ENCODE measurements around the gene SULT4A1. TPM values are rescaled to one million over a fixed set of nuclear protein-coding genes. Genes with fewer than 3 reads are reported as not detected.
"Not testable (repeated sequence)": the region's sequence is repeated elsewhere in the genome, so short reads cannot be mapped to it uniquely, and the experiment has no call there.

The SULT4A1 gene
- polyA plus RNA-seq, 1 experiment = 0.14 TPM

GRCh38 chr22:43905681-43906080 lies 43.4 kb upstream of the SULT4A1 start:
- Histone ChIP-seq H3K4me3 (ENCODE audit: low read depth, low read length) (no peak overlapping the region), H3K27me3 (ENCODE audit: control insufficient read depth, insufficient read depth, low read length) (peaks cover 11% of the 10 kb centered on the region), H3K9me3 (ENCODE audit: control insufficient read depth, insufficient read depth, low read length) (no peaks in the 10 kb centered on the region; the same call in 1 of the 2 replicates), H3K27ac (ENCODE audit: low read depth, low read length) (no peak overlapping the region)
- no peak for DNase-seq (ENCODE audit: low read depth, low spot score)
- POLR2A ChIA-PET = interaction anchor here (0.6 kb wide), 1 partner anchor 47 kb away, joined by 3 read pairs; no protein-coding TSS in a partner anchor
- CTCF ChIA-PET = interaction anchor here (0.6 to 1.4 kb wide), 2 partner anchors 41 to 157 kb away, joined by 4 to 5 read pairs; no protein-coding TSS in a partner anchor
- no peak for TF ChIP-seq CTCF (IDR thresholded peaks at IDR 0.05; ENCODE audit: low read depth, low read length)

GRCh38 chr22:43904412-43904811 lies 42.1 kb upstream of the SULT4A1 start:
- H3K27me3 ChIP-seq (ENCODE audit: control insufficient read depth, insufficient read depth, low read length); H3K27ac ChIP-seq (ENCODE audit: low read depth, low read length); POLR2A ChIA-PET; H3K9me3 ChIP-seq (ENCODE audit: control insufficient read depth, insufficient read depth, low read length); DNase-seq (ENCODE audit: low read depth, low spot score); H3K4me3 ChIP-seq (ENCODE audit: low read depth, low read length): not testable (repeated sequence)
- peak; percentile 38 for TF ChIP-seq CTCF (IDR thresholded peaks at IDR 0.05; ENCODE audit: low read depth, low read length)
- CTCF ChIA-PET = interaction anchor here (0.6 to 1.7 kb wide), 2 partner anchors 20 to 819 kb away, joined by 4 to 5 read pairs; no protein-coding TSS in a partner anchor

DNA sequence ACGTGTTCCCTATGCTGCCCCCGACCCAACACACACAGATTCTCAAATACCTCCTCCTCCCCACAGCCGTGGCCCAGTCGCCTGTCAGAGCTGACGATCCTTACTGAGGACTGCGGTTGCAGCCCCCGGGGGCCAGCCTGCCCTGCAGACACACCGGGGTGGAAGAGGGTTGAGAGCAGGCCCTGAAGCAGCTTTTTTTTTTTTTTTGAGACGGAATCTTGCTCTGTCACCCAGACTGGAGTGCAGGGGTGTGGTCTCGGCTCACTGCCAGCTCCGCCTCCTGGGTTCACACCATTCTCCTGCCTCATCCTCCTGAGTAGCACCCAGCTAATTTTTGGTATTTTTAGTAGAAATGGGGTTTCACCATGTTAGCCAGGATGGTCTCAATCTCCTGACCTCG lies 40.7 kb upstream of the SULT4A1 start:
- POLR2A ChIA-PET = interaction anchor here (0.6 kb wide), 1 partner anchor 15 kb away, joined by 7 read pairs; no protein-coding TSS in a partner anchor
- CTCF ChIA-PET = interaction anchor here (1.7 kb wide), 1 partner anchor 18 kb away, joined by 4 read pairs; no protein-coding TSS in a partner anchor
- H3K27me3 ChIP-seq (ENCODE audit: control insufficient read depth, insufficient read depth, low read length); H3K4me3 ChIP-seq (ENCODE audit: low read depth, low read length); DNase-seq (ENCODE audit: low read depth, low spot score); H3K9me3 ChIP-seq (ENCODE audit: control insufficient read depth, insufficient read depth, low read length): not testable (repeated sequence)
- H3K27ac ChIP-seq (ENCODE audit: low read depth, low read length) = peak overlapping the region; percentile 85

DNA sequence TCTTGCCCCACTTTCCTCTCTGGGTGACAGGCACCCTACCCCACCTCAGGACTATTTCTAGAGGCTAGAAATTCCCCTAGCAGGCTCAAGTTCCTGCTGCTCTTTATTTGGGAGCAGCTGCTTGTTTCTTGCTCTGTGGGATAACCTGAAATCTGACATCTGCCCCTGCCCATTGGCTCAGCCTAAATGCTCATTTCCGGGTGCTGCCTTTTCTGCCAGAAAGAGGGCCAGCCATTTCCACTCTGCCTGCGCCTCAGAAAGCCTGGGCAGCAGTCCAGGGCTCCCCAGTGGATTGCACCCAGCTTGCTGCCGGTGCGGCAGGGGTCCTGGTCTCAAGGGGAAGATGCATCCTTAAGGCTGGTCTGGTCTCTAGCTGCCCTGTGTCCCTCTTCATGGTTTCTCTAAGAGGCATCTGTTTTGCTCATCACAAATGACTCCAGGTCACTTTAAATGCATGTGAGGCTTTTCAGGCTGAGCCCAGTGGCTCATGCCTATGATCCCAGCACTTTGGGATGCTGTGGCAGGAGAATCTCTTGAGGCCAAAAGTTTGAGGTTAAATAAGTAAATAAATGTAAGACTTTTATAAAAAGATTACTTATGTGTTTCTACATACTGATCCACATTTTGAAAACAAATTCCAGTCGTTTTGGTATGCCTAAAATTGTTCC lies 39.8 kb upstream of the SULT4A1 start:
- no peak for TF ChIP-seq CTCF (IDR thresholded peaks at IDR 0.05; ENCODE audit: low read depth, low read length)
- peak overlapping the region; percentile 85 for H3K27ac ChIP-seq (ENCODE audit: low read depth, low read length)
- DNase-seq (ENCODE audit: low read depth, low spot score) = peak; percentile 67
- H3K27me3 ChIP-seq (ENCODE audit: control insufficient read depth, insufficient read depth, low read length) = no peaks in the 10 kb centered on the region
- ChIA-PET POLR2A (no interaction called here), CTCF (interaction anchor here (1.3 kb wide), 1 partner anchor 19 kb away, joined by 3 read pairs; no protein-coding TSS in a partner anchor)
- H3K9me3 ChIP-seq (ENCODE audit: control insufficient read depth, insufficient read depth, low read length) = no peaks in the 10 kb centered on the region; the same call in 1 of the 2 replicates
- no peak overlapping the region for H3K4me3 ChIP-seq (ENCODE audit: low read depth, low read length)

GRCh38 chr22:43900206-43900605 lies 37.9 kb upstream of the SULT4A1 start:
- Histone ChIP-seq H3K27ac (ENCODE audit: low read depth, low read length) (no peak overlapping the region), H3K27me3 (ENCODE audit: control insufficient read depth, insufficient read depth, low read length) (no peaks in the 10 kb centered on the region), H3K9me3 (ENCODE audit: control insufficient read depth, insufficient read depth, low read length) (no peaks in the 10 kb centered on the region), H3K4me3 (ENCODE audit: low read depth, low read length) (no peak overlapping the region)
- DNase-seq (ENCODE audit: low read depth, low spot score) = no peak
- ChIA-PET CTCF (interaction anchor here (0.5 to 1.6 kb wide), 3 partner anchors 15 to 45 kb away, joined by 3 to 5 read pairs (median 5); no protein-coding TSS in a partner anchor), POLR2A (no interaction called here)
- no peak for TF ChIP-seq CTCF (IDR thresholded peaks at IDR 0.05; ENCODE audit: low read depth, low read length)
